Measurements from ENCODE around the gene FGB.

- TF ChIP-seq CTCF (IDR thresholded peaks at IDR 0.05) = no peak
- no peak for TF ChIP-seq EZH2 (IDR thresholded peaks at IDR 0.05; ENCODE audit: borderline replicate concordance, insufficient read depth, low read depth, low read length, poor library complexity, severe bottlenecking)
Measured at GRCh38 chr4:154620111-154620510, 57.3 kb downstream of the FGB start.
